Dermis blood vessel endothelial cell (primary cell): ENCODE data around the gene R3HDM1. TPM values are rescaled to one million over a fixed set of nuclear protein-coding genes. Genes with fewer than 3 reads are reported as not detected.
"Not testable (repeated sequence)": the region's sequence is repeated elsewhere in the genome, so short reads cannot be mapped to it uniquely, and the experiment has no call there.

Experiments
- DNase-seq: peaks from one replicate; pipeline ENCODE4 v3.0.0; 2010
- total RNA-seq: library from RNA; depleted of rRNA; stranded (reverse); fragments of >200 nt; gene quantifications from 2 replicates; pipeline ENCODE4 v1.2.3, GENCODE V29; 2014

Gene R3HDM1
- 7.3 and 18.0 TPM in 2 replicates for total RNA-seq

- DNase-seq = peak; percentile 100
These were observed at the start of gene R3HDM1 for GRCh38 chr2:135531231-135532197. R3HDM1 (plus strand) TSS chr2:135531484; CDS start chr2:135604846, 73,362 bp downstream.

DNA sequence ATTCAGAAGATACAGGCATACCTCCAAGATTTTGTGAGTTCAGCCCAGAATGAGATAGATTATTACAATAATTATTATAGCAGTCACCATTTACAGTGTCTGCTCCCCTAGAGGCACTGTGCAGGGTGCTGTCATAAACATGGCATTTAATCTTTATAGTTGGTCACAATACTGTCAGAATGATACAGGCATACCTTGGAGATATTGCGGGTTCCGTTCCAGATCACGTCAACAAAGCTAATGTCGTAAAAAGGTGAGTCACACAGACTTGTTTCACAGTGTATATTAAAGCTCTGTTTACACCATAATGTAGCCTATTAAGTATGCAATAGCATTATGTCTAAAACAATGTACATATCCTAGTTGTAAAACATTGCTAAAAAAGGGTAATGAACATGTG, 45.8 kb upstream of the R3HDM1 start:
- DNase-seq = no peak

DNA sequence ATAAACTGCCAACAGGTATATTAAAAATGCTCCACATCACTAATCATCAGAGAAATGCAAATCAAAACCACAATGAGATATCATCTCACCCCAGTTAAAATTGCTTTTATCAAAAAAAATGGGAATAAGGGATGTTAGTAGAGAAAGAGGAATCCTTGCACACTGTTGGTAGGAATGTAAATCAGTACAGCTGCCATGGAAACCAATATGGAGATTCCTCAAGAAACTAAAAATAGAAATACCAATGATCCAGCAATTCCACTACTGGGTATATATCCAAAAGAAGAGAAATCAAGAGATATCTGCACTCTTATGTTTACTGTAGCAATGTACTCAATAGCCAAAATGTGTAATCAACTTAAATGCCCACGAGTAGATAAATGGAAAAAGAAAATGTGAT, 40.9 kb upstream of the R3HDM1 start:
- no peak for DNase-seq

DNA sequence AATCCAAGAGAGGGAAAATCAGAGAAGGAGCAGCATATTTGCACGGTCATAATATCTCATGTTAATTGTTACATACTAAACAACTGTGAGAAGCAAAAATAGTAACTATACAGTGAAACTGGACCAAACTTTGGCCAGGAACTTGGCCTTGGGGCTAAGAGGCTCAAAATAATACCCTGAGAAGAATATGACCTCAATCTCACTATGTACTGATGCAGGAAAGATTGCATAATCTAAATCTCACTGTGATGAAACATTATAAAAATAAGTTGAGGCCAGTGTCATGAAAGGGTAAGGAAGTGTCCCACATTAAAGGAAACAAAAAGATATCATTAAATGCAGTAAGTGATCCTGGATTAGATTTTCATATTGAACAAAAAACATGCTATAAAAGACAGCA, 36.8 kb upstream of the R3HDM1 start:
- no peak for DNase-seq

DNA sequence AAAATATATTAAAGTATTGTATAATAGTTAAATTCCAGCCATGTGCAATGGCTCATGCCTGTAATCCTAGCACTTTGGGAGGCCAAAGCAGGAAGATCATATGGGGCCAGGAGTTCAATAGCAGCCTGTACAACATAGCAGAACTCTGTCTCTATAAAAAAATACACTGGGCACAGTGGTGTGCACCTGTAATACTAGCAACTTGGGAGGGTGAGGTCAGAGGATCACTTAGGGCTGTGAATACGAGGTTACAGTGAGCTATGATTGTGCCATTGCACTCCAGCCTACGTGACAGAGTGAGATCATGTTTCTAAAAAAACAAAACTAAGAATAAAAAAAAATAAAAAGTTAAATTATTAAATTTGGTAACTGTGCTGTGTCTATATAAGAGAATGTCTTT, 36.4 kb upstream of the R3HDM1 start:
- DNase-seq = no peak

- not testable (repeated sequence) for DNase-seq
These were observed 32.7 kb upstream of the R3HDM1 start for GRCh38 chr2:135498588-135498987.

GRCh38 chr2:135504811-135505210, 26.5 kb upstream of the R3HDM1 start:
- no peak for DNase-seq

DNA sequence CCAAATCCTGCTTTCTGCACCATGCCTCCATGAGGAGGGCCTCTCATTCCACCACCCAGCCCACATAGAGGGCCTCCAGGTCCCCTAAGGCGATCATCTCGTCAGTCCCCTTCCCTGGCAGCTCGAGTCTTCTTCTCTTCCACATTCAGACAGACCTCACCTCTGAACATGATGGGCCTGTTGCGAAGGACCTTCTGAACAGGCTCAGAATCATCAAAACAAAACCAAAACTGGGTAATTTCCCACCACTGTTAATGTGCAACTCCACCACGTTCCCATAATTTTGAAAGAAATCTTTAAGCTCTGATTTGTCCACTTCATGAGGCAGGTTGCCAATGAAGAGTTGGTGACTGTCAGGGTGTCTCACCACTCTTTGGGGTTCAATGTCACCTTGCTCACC, 20.7 kb upstream of the R3HDM1 start:
- no peak for DNase-seq

DNA sequence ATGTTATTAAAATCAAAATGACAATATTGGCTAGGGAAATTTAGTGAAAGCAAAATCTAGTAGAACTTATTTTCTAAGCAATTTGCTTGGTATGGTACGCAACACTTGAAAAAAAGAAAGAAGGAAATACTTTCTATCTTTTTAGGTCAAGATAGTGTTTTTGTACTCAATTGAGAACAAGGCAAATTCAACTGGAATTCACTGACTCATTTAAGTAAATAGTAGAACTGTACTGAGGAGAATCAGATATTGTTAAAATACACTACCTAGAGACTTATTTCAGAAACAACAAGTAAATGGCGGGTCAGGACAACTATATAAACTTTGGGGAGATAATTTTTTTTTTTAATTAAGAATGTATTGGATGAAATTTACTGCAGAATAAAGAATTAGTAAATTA, 19.2 kb upstream of the R3HDM1 start:
- no peak for DNase-seq

DNA sequence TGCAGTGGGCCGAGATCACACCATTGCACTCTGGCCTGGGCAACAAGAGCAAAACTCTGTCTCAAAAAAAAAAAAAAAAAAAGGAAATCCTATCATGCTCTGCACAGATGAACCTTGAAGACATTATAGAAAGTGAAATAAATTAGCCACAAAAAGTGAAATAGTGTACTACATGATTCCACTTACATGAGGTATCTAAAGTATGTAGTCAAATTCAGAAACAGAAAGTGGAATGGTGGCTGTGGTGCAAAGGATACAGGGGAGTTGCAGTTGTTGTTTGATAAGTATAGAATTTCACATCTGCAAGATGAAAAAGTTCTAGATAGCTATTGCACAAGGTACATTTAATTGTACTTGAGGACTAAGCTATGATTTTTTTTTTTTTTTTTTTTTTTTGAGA, 5.5 kb upstream of the R3HDM1 start:
- no peak for DNase-seq

DNA sequence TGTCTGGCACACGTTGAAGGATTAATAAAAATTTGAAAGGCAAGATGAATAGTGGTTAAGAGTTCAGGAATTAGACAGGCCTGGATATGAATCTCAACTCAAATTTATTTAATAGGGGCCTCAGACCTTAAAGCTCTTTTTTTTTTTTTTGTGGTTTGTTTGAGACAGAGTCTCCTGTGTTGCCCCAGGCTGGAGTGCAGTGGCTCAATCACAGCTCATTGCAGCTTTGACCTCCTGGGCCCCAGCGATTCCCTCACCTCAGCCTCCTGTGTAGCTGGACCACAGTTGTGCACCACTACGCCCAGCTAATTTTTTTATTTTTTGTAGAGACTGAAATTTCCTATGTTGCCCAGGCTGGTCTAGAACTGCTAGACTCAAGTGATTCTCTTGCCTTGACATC, 3.3 kb upstream of the R3HDM1 start:
- DNase-seq = no peak

DNA sequence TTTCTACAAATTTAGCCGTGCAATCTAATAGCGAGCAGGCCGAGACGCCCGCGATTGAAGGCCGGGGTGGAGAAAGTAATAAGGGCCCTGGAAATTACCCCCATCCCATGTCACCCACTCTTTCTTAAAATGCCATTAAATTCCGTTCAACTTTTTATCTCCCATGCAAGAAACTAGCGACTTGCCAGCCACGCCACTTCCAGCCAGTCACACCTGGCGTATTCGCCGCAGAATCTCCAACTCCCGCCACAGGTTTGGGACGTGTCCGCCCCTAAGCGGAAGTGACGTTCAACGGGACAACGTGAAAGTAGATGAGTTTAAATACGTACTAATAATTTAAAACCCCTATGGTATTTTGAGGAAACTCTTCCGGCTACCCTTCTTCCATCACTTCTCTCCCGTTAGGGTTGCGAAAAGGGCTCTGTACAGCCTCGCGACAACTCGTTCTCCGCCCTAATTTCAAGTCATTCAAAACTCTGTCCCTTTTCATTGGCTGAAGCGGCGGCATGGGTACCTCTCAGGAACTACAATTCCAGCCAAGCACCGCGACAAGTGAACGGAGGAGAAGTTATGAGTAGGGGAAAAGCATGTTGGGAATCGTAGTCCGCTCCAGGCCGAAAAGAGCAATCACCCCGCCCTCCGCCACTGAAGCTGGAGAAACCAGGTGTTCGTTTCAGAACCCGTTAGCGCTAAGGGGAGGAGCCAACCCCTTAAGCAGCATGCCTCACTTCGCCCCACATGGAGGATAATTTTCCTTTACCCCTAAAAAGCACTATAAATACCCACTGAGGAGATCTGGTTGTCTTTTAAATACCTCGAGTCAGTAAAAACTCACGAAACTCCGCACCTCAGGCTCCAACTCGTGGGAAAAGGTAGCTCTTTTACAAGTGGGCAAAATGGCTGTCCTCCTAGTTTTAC, 712 bp upstream of the R3HDM1 start, which contains the start of gene ZRANB3:
Gene ZRANB3 (minus strand): TSS at position 906 of the 918 bp plus-strand sequence.
- DNase-seq = peak; percentile 98

DNA sequence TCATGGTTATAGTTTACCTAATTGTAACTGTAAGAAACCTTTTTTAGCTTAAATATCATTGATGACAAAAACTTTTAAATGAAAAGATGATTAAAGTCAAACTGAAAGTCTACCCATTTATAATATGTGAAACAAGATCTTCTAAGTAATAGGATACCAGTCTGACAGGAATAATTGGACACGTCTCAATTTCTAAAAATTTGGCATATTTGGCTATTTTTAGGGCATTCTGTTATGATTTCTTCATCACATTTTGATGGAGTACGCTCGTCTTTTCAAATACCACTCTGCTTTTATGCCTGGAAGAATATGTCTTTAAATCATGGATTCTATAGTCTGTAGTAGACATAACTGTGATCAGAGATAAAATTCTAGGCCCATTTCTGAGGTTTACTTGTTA, 1.3 kb downstream of the R3HDM1 start:
- DNase-seq = no peak

- not testable (repeated sequence) for DNase-seq
These were observed 2.3 kb downstream of the R3HDM1 start for GRCh38 chr2:135533545-135533944.

DNA sequence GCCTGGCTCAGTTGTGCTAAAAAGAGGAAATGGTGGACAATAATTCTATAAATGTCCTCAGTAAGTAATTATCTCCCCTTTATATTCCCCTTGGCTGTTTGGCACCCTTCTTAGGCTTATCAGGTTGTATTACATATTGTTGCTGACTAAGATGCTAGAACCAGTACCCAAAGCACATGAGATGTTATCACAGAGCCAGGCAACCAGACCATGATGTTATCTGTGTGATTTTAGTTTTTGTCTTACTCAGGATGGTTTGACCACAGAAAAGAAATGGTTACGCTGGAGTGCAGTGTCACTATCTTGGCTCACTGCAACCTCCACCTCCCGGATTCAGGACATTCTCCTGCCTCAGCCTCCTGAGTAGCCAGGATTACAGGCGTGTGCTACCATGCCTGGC, 15.2 kb downstream of the R3HDM1 start:
- DNase-seq = no peak

DNA sequence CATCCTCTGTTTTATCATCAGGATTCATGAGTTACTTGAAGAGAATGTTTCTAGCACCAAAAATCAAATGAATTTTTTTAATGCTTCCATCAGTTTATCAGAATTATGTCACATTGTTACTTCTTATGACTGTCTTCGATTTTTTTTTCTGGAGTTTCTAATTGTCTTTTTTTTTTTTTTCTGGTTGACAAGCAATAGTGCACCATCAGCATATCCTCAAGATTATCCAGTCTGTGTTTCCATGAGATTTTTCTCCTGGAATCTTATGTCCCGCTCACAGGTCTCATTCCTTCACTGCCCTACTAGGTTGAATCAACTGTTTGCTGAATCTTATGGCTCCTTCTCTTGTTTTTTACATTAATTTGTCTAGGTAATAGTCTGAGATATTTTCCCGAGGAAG, 16.0 kb downstream of the R3HDM1 start:
- DNase-seq = no peak

DNA sequence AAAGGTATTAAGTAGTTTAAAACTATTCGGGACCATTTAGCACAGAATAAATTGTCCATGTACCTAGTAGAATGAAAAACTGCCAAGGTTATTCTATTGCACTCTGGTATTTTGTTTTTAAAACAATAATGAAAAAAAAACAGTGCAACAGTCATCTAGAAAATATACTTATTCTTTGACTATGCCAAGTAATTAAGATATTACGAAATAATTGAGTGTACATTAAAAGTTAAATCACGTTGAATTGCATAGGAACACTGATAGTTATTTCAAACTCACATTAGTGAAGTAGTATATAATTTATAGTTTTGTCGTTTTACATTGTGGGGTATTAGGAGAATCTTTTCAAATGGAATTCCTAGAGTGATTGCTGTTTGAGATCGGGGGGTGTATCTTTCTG, 20.1 kb downstream of the R3HDM1 start:
- DNase-seq = no peak

GRCh38 chr2:135552887-135553286, 21.6 kb downstream of the R3HDM1 start:
- DNase-seq = no peak

GRCh38 chr2:135555311-135555710, 24.0 kb downstream of the R3HDM1 start:
- no peak for DNase-seq

DNA sequence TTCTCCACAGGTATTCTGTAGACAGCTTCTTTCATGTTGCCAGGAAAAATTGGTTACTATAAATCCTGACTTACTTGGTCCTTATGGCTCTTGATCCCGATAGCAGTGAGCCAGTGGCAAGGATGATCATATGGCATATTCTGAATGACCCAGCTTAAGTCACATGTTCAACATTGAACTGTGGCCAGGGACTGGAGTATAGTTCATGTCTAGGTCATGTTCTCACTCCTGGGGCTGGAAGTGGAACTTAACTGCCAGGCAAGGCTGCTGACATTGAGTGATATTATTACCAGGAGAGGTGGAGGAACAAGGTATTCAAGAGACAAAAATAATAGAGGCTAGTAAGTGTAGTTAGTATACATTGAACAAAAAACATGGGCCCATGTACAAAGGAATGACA, 26.2 kb downstream of the R3HDM1 start:
- no peak for DNase-seq

- no peak for DNase-seq
These were observed 30.6 kb downstream of the R3HDM1 start for GRCh38 chr2:135561925-135562324.

DNA sequence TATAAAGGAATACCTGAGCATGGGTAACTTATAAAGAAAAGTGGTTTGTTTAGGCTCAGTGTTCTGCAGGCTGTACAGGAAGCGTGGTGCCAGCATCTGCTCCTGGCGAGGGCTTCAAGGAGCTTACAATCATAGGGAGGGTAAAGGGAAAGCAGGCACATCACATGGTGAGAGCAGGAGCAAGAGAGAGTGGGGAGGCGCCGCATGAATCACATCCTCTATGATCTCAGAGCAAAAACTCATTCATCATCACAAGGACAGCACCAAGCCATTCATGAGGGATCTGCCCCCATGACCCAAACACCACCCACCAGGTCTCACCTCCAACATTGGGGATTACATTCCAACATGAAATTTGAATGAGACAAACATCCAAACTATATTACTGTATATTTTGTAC, 32.5 kb downstream of the R3HDM1 start:
- DNase-seq = peak; percentile 24

DNA sequence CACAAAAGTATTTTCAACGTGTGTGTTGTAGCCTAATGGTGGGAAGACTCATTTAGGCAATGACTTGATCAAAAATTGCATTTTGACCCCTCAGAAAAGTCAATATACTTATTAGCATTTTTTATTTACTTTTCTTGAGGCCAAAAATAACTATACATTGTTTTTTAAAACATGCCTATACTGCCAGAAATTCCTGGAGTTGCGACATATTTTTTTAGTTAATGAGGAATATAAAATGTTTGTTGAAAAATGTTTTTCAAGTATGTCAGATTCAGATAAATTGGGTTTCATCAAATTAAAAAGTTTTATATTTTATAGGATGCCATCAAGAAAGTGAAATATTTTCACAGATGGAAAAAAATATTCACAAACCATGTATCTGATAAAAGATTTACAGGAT, 39.6 kb downstream of the R3HDM1 start:
- no peak for DNase-seq
